ENCODE data around the gene DNAH6.
A peak's percentile ranks its signal among the peaks of the same experiment; 100 is the strongest.

Gene DNAH6

GRCh38 chr2:84619794-84620371 lies 103.6 kb downstream of the DNAH6 start:
- no peak overlapping the region for H4K91ac ChIP-seq (ENCODE audit: low read length)
- no peak overlapping the region for H2BK12ac ChIP-seq (ENCODE audit: low read length in 2 of 2)
- no peaks in the 10 kb centered on the region for H3K36me3 ChIP-seq (ENCODE audit: control insufficient read depth in 1 of 2, insufficient read depth in 2 of 2, low read depth in 1 of 2, low read length in 2 of 2)
- no peak overlapping the region for H3K4ac ChIP-seq (ENCODE audit: low read depth in 1 of 2, low read length in 2 of 2)
- 63% methylated on average over 4 of the region's 4 CpGs for WGBS
- no peak overlapping the region for H3K9ac ChIP-seq (ENCODE audit: low read length)
- H3K27me3 ChIP-seq (ENCODE audit: control insufficient read depth in 1 of 2, insufficient read depth in 1 of 2, low read length in 2 of 2): peaks cover 0 to 5% of the 10 kb centered on the region in 2 experiments
- H3K27ac ChIP-seq (ENCODE audit: low read length, poor library complexity, severe bottlenecking): no peak overlapping the region
- no peaks in the 10 kb centered on the region for H3K9me3 ChIP-seq (ENCODE audit: control insufficient read depth, low read length)
- no peak overlapping the region for H3K14ac ChIP-seq (ENCODE audit: low read length in 2 of 2)
- no peak overlapping the region for H3K4me3 ChIP-seq (ENCODE audit: insufficient read depth in 1 of 2, low read depth in 1 of 2, low read length in 2 of 2)
- H3K18ac ChIP-seq (ENCODE audit: low read depth in 1 of 2, low read length in 2 of 2): no peak overlapping the region
- H3K4me2 ChIP-seq (ENCODE audit: low read length, poor library complexity, severe bottlenecking): no peak overlapping the region
- H4K8ac ChIP-seq (ENCODE audit: low read length): no peak overlapping the region
- no peaks in the 10 kb centered on the region for H3K4me1 ChIP-seq (ENCODE audit: control insufficient read depth, insufficient read depth, low read depth, low read length)
- DNase-seq: no peak
- no peak overlapping the region for H3K23ac ChIP-seq (ENCODE audit: low read length in 2 of 2)
- H2BK15ac ChIP-seq (ENCODE audit: low read depth, poor library complexity, severe bottlenecking): no peak overlapping the region
- H2BK120ac ChIP-seq (ENCODE audit: low read depth, low read length): no peak overlapping the region
- H2AFZ ChIP-seq (ENCODE audit: low read depth, low read length): no peak overlapping the region
- H2BK5ac ChIP-seq (ENCODE audit: low read depth, low read length, poor library complexity, severe bottlenecking): no peak overlapping the region
- H2AK5ac ChIP-seq (ENCODE audit: low read length, severe bottlenecking): no peak overlapping the region
- H3K79me1 ChIP-seq (replicated peaks; ENCODE audit: low read length, poor library complexity, severe bottlenecking): no peaks in the 10 kb centered on the region

DNA sequence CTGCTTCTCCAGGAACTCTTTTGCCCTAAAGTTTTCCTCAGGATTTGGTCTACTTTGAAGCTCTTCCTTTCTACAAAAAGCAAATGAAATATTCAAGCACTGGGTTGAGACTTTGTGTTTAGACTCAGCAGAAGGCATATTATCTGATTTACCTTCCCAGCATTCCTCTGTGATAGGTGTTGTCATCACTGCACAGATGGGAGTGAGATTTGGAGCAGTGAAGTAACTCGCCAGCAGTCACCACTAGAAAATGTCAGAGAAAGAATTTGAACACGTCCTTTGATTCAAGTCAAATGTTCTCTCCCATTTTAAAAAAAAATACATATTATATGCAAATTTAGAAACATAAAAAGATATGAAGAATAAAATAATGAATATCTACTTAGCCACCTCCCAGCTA lies 112.2 kb downstream of the DNAH6 start:
- Histone ChIP-seq H3K18ac (ENCODE audit: low read depth in 1 of 2, low read length in 2 of 2) (no peak overlapping the region), H4K91ac (ENCODE audit: low read length) (no peak overlapping the region), H2BK12ac (ENCODE audit: low read length in 2 of 2) (no peak overlapping the region), H3K27ac (ENCODE audit: low read length, poor library complexity, severe bottlenecking) (no peak overlapping the region), H3K36me3 (ENCODE audit: control insufficient read depth in 1 of 2, insufficient read depth in 2 of 2, low read depth in 1 of 2, low read length in 2 of 2) (no peaks in the 10 kb centered on the region), H2BK15ac (ENCODE audit: low read depth, poor library complexity, severe bottlenecking) (no peak overlapping the region), H3K27me3 (ENCODE audit: control insufficient read depth in 1 of 2, insufficient read depth in 1 of 2, low read length in 2 of 2) (peaks cover 0 to 9% of the 10 kb centered on the region in 2 experiments), H3K4me3 (ENCODE audit: insufficient read depth in 1 of 2, low read depth in 1 of 2, low read length in 2 of 2) (no peak overlapping the region), H4K8ac (ENCODE audit: low read length) (no peak overlapping the region), H3K4ac (ENCODE audit: low read depth in 1 of 2, low read length in 2 of 2) (no peak overlapping the region), H3K4me1 (ENCODE audit: control insufficient read depth, insufficient read depth, low read depth, low read length) (no peaks in the 10 kb centered on the region), H2BK120ac (ENCODE audit: low read depth, low read length) (no peak overlapping the region), H3K23ac (ENCODE audit: low read length in 2 of 2) (no peak overlapping the region), H3K14ac (ENCODE audit: low read length in 2 of 2) (no peak overlapping the region), H2BK5ac (ENCODE audit: low read depth, low read length, poor library complexity, severe bottlenecking) (no peak overlapping the region), H2AK5ac (ENCODE audit: low read length, severe bottlenecking) (no peak overlapping the region), H3K9ac (ENCODE audit: low read length) (no peak overlapping the region), H3K79me1 (replicated peaks; ENCODE audit: low read length, poor library complexity, severe bottlenecking) (no peaks in the 10 kb centered on the region), H2AFZ (ENCODE audit: low read depth, low read length) (no peak overlapping the region), H3K9me3 (ENCODE audit: control insufficient read depth, low read length) (no peaks in the 10 kb centered on the region), H3K4me2 (ENCODE audit: low read length, poor library complexity, severe bottlenecking) (no peak overlapping the region)
- DNase-seq: no peak
- WGBS: no CpG with 5 or more reads among the region's 2 CpGs

DNA sequence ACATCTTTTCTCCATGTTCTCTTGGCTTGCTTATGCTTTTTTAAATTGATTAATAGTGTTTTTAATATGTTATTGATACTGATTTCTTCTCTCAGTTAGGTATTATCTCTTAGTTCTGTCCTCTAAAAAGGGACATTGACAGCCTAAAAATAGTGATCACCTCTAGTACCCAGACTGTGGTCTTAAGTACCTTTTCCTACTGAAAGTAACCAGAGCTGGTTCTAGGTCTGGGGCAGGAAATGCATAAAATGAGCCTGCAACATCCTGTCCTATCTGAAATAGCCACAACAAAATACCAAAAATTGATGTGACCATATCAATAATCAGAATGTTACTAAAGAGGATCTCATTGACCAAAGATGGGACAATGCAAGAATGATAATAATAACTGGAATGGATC lies 113.3 kb downstream of the DNAH6 start:
- no peaks in the 10 kb centered on the region for H3K4me1 ChIP-seq (ENCODE audit: control insufficient read depth, insufficient read depth, low read depth, low read length)
- H3K9ac ChIP-seq (ENCODE audit: low read length): no peak overlapping the region
- no peaks in the 10 kb centered on the region for H3K36me3 ChIP-seq (ENCODE audit: control insufficient read depth in 1 of 2, insufficient read depth in 2 of 2, low read depth in 1 of 2, low read length in 2 of 2)
- no peak overlapping the region for H3K4ac ChIP-seq (ENCODE audit: low read depth in 1 of 2, low read length in 2 of 2)
- no peak overlapping the region for H3K18ac ChIP-seq (ENCODE audit: low read depth in 1 of 2, low read length in 2 of 2)
- no peak overlapping the region for H3K4me3 ChIP-seq (ENCODE audit: insufficient read depth in 1 of 2, low read depth in 1 of 2, low read length in 2 of 2)
- no peaks in the 10 kb centered on the region for H3K79me1 ChIP-seq (replicated peaks; ENCODE audit: low read length, poor library complexity, severe bottlenecking)
- H3K23ac ChIP-seq (ENCODE audit: low read length in 2 of 2): no peak overlapping the region
- no peak overlapping the region for H3K27ac ChIP-seq (ENCODE audit: low read length, poor library complexity, severe bottlenecking)
- no peak overlapping the region for H2BK5ac ChIP-seq (ENCODE audit: low read depth, low read length, poor library complexity, severe bottlenecking)
- no peak overlapping the region for H4K8ac ChIP-seq (ENCODE audit: low read length)
- H3K27me3 ChIP-seq (ENCODE audit: control insufficient read depth in 1 of 2, insufficient read depth in 1 of 2, low read length in 2 of 2): peaks cover 0 to 11% of the 10 kb centered on the region in 2 experiments
- no peaks in the 10 kb centered on the region for H3K9me3 ChIP-seq (ENCODE audit: control insufficient read depth, low read length)
- no peak for DNase-seq
- H2AFZ ChIP-seq (ENCODE audit: low read depth, low read length): no peak overlapping the region
- H4K91ac ChIP-seq (ENCODE audit: low read length): no peak overlapping the region
- no peak overlapping the region for H2AK5ac ChIP-seq (ENCODE audit: low read length, severe bottlenecking)
- H2BK120ac ChIP-seq (ENCODE audit: low read depth, low read length): no peak overlapping the region
- H2BK12ac ChIP-seq (ENCODE audit: low read length in 2 of 2): no peak overlapping the region
- H3K4me2 ChIP-seq (ENCODE audit: low read length, poor library complexity, severe bottlenecking): no peak overlapping the region
- H2BK15ac ChIP-seq (ENCODE audit: low read depth, poor library complexity, severe bottlenecking): no peak overlapping the region
- no peak overlapping the region for H3K14ac ChIP-seq (ENCODE audit: low read length in 2 of 2)

DNA sequence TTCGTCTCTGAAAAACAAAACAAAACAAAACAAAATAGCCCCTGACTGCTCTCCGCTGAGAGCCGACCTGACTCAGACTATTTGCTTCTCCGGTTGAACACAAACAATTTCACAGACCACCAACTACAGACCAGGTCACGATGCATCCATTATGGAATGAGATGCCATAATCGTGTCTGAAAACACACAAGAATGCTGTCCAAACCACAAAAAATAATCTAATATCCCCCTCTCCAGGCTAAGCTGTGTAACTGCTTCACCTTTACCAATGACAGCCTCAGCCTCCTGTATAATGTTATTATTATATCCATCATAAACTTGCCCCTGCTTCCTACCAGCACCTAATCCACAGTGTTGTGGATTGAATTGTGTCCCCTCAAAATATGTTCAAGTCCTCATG lies 114.7 kb downstream of the DNAH6 start:
- Histone ChIP-seq H3K4me1 (ENCODE audit: control insufficient read depth, insufficient read depth, low read depth, low read length) (no peaks in the 10 kb centered on the region), H2BK12ac (ENCODE audit: low read length in 2 of 2) (no peak overlapping the region), H3K36me3 (ENCODE audit: control insufficient read depth in 1 of 2, insufficient read depth in 2 of 2, low read depth in 1 of 2, low read length in 2 of 2) (no peaks in the 10 kb centered on the region), H2BK120ac (ENCODE audit: low read depth, low read length) (no peak overlapping the region), H2BK5ac (ENCODE audit: low read depth, low read length, poor library complexity, severe bottlenecking) (no peak overlapping the region), H3K4ac (ENCODE audit: low read depth in 1 of 2, low read length in 2 of 2) (no peak overlapping the region), H3K4me2 (ENCODE audit: low read length, poor library complexity, severe bottlenecking) (peak overlapping the region; percentile 25), H3K9me3 (ENCODE audit: control insufficient read depth, low read length) (no peaks in the 10 kb centered on the region), H3K18ac (ENCODE audit: low read depth in 1 of 2, low read length in 2 of 2) (no peak overlapping the region), H4K91ac (ENCODE audit: low read length) (no peak overlapping the region), H3K9ac (ENCODE audit: low read length) (peak overlapping the region; percentile 44), H3K79me1 (replicated peaks; ENCODE audit: low read length, poor library complexity, severe bottlenecking) (no peaks in the 10 kb centered on the region), H3K14ac (ENCODE audit: low read length in 2 of 2) (no peak overlapping the region), H3K27me3 (ENCODE audit: control insufficient read depth in 1 of 2, insufficient read depth in 1 of 2, low read length in 2 of 2) (peaks cover 0 to 16% of the 10 kb centered on the region in 2 experiments), H3K23ac (ENCODE audit: low read length in 2 of 2) (no peak overlapping the region), H3K27ac (ENCODE audit: low read length, poor library complexity, severe bottlenecking) (no peak overlapping the region), H3K4me3 (ENCODE audit: insufficient read depth in 1 of 2, low read depth in 1 of 2, low read length in 2 of 2) (peak overlapping the region in 1 of 2 experiments; percentile 34), H2AFZ (ENCODE audit: low read depth, low read length) (no peak overlapping the region), H2BK15ac (ENCODE audit: low read depth, poor library complexity, severe bottlenecking) (no peak overlapping the region), H4K8ac (ENCODE audit: low read length) (no peak overlapping the region), H2AK5ac (ENCODE audit: low read length, severe bottlenecking) (no peak overlapping the region)
- peak; percentile 27 for DNase-seq
- WGBS: 35% methylated on average over 6 of the region's 6 CpGs
